Natural killer cell (primary cell): ENCODE measurements around the gene CLIC6. TPM values are rescaled to one million over a fixed set of nuclear protein-coding genes. Genes with fewer than 3 reads are reported as not detected.

ENCODE experiments used
- ATAC-seq, 3 donors: fragments of 150-1000 bp in 2 of 3; fragments of 200-7000 bp in 1 of 3; cut with Tn5 transposase; 1 replicate in 1 of 3; 2 replicates in 2 of 3; pipeline ENCODE4 v1.10.0; 2021; ENCODE audit warnings: mild to moderate bottlenecking in 2 of 3, moderate library complexity in 2 of 3
- DNase-seq, 2 donors: peaks; one replicate each; pipeline versions ENCODE4 v3.0.0 to v3.0.0-alpha.2; 2013 to 2021; ENCODE audit warnings: mixed read lengths in 1 of 2
- H3K27ac ChIP-seq: one replicate; pipeline ENCODE4 v1.5.1; 2013; ENCODE audit warnings: mild to moderate bottlenecking, low read length
- H3K27me3 ChIP-seq: one replicate; pipeline ENCODE4 v1.6.1; 2013; ENCODE audit warnings: low read length; ENCODE audit not compliant: control insufficient read depth, insufficient read depth
- H3K36me3 ChIP-seq: one replicate; pipeline ENCODE4 v1.6.1; 2013; ENCODE audit warnings: low read length; ENCODE audit not compliant: control insufficient read depth, insufficient read depth
- H3K4me1 ChIP-seq: one replicate; pipeline ENCODE4 v1.6.1; 2013; ENCODE audit warnings: low read length; ENCODE audit not compliant: control insufficient read depth, insufficient read depth
- H3K4me3 ChIP-seq: one replicate; pipeline ENCODE4 v1.5.1; 2013; ENCODE audit warnings: low read length
- H3K9me3 ChIP-seq: one replicate; pipeline ENCODE4 v1.6.1; 2013; ENCODE audit warnings: low read length; ENCODE audit not compliant: control insufficient read depth, insufficient read depth
- H3K27ac Mint-ChIP-seq, 2 donors: one replicate each; pipeline ENCODE4 v1.8.0; 2022; ENCODE audit warnings: mild to moderate bottlenecking in 2 of 2, mixed read lengths in 2 of 2, moderate library complexity in 1 of 2
- H3K27me3 Mint-ChIP-seq, 2 donors: one replicate each; pipeline ENCODE4 v1.8.0; 2022; ENCODE audit warnings: low read depth in 2 of 2, mixed read lengths in 2 of 2
- H3K36me3 Mint-ChIP-seq: one replicate; pipeline ENCODE4 v1.8.0; 2022; ENCODE audit warnings: mixed read lengths
- H3K4me1 Mint-ChIP-seq, 2 donors: one replicate each; pipeline ENCODE4 v1.8.0; 2022; ENCODE audit warnings: mixed read lengths in 2 of 2
- H3K4me3 Mint-ChIP-seq: one replicate; pipeline ENCODE4 v1.8.0; 2022; ENCODE audit warnings: mild to moderate bottlenecking, moderate library complexity, mixed read lengths
- H3K9me3 Mint-ChIP-seq, 2 donors: one replicate each; pipeline ENCODE4 v1.8.0; 2022; ENCODE audit warnings: mixed read lengths in 2 of 2
- CTCF ChIP-seq: fragments of 200-600 bp; IDR thresholded peaks from one replicate; pipeline ENCODE4 v1.8.0; 2022; ENCODE audit warnings: antibody characterized with exemption
- WGBS: methylation state at CpG from one replicate; pipeline ENCODE4 v1.1.7; 2013; ENCODE audit warnings: missing lambda C conversion rate; ENCODE audit not compliant: insufficient coverage; 5-methylcytosine and 5-hydroxymethylcytosine counted together
- intact Hi-C: fragments of 100-400 bp; cut with micrococcal nuclease; formaldehyde crosslinking; loops from one replicate; pipeline ENCODE4 v1.14.2; 2022
- total RNA-seq, 4 donors: library from RNA; stranded (reverse); fragments of 120-200 nt in 1 of 4; gene quantifications; one replicate each; pipeline versions ENCODE4 v1.2.3 to v1.2.4, GENCODE V29; 2013 to 2022

Gene CLIC6
- total RNA-seq, 3 donors from 2014 or later (not counting 1 experiment from before 2014, with no cell fraction given) = not detected

GRCh38 chr21:34623516-34623915, 45.3 kb upstream of the CLIC6 start:
- Histone ChIP-seq H3K4me1 (no peaks in the 10 kb centered on the region), H3K27me3 (no peaks in the 10 kb centered on the region), H3K27ac (no peak overlapping the region), H3K9me3 (no peaks in the 10 kb centered on the region), H3K36me3 (no peaks in the 10 kb centered on the region), H3K4me3 (no peak overlapping the region)
- DNase-seq (no peak), ATAC-seq (no peak)
- Mint-ChIP-seq H3K9me3 (no peaks in the 10 kb centered on the region), H3K36me3 (no peaks in the 10 kb centered on the region), H3K4me1 (no peaks in the 10 kb centered on the region), H3K27ac (no peak overlapping the region), H3K27me3 (peaks cover 19 to 32% of the 10 kb centered on the region in 2 donors), H3K4me3 (no peak overlapping the region)
- intact Hi-C loops = no loop called here
- 67% methylated on average over 4 of the region's 4 CpGs for WGBS
- TF ChIP-seq CTCF = no peak

- Histone ChIP-seq H3K36me3 (no peaks in the 10 kb centered on the region), H3K4me1 (no peaks in the 10 kb centered on the region), H3K4me3 (no peak overlapping the region), H3K27ac (no peak overlapping the region), H3K9me3 (no peaks in the 10 kb centered on the region), H3K27me3 (no peaks in the 10 kb centered on the region)
- H3K4me1 Mint-ChIP-seq = no peaks in the 10 kb centered on the region
- intact Hi-C loops = no loop called here
- H3K9me3 Mint-ChIP-seq = no peaks in the 10 kb centered on the region
- no peaks in the 10 kb centered on the region for H3K36me3 Mint-ChIP-seq
- no peak overlapping the region for H3K27ac Mint-ChIP-seq
- 87% methylated on average over 4 of the region's 6 CpGs for WGBS
- peaks cover 19 to 32% of the 10 kb centered on the region in 2 donors for H3K27me3 Mint-ChIP-seq
- no peak for TF ChIP-seq CTCF
- H3K4me3 Mint-ChIP-seq = no peak overlapping the region
- no peak for ATAC-seq
- no peak for DNase-seq
Measured at GRCh38 chr21:34625030-34625593, 43.7 kb upstream of the CLIC6 start.

- Histone ChIP-seq H3K27me3 (no peaks in the 10 kb centered on the region), H3K4me1 (no peaks in the 10 kb centered on the region), H3K4me3 (no peak overlapping the region), H3K36me3 (no peaks in the 10 kb centered on the region), H3K9me3 (no peaks in the 10 kb centered on the region), H3K27ac (no peak overlapping the region)
- DNase-seq (no peak), ATAC-seq (no peak)
- TF ChIP-seq CTCF = no peak
- peaks cover 19 to 32% of the 10 kb centered on the region in 2 donors for H3K27me3 Mint-ChIP-seq
- H3K4me1 Mint-ChIP-seq = no peaks in the 10 kb centered on the region
- H3K36me3 Mint-ChIP-seq = no peaks in the 10 kb centered on the region
- intact Hi-C loops = no loop called here
- WGBS = 95% methylated on average over 8 of the region's 8 CpGs
- H3K4me3 Mint-ChIP-seq = no peak overlapping the region
- H3K27ac Mint-ChIP-seq = no peak overlapping the region
- no peaks in the 10 kb centered on the region for H3K9me3 Mint-ChIP-seq
Measured at GRCh38 chr21:34626131-34626530, 42.7 kb upstream of the CLIC6 start.

GRCh38 chr21:34630536-34631143, 38.2 kb upstream of the CLIC6 start:
- no peaks in the 10 kb centered on the region for H3K4me1 ChIP-seq
- no peaks in the 10 kb centered on the region for H3K9me3 ChIP-seq
- H3K27ac Mint-ChIP-seq = no peak overlapping the region
- H3K4me3 Mint-ChIP-seq = no peak overlapping the region
- H3K27ac ChIP-seq = no peak overlapping the region
- intact Hi-C loops = loop anchor here (1.0 kb wide), 1 partner anchor 268 kb away; no protein-coding TSS in a partner anchor
- H3K4me1 Mint-ChIP-seq = no peaks in the 10 kb centered on the region
- no peak overlapping the region for H3K4me3 ChIP-seq
- H3K27me3 Mint-ChIP-seq = peaks cover 9 to 11% of the 10 kb centered on the region in 2 donors
- DNase-seq (peak in 1 of 2 donors; percentile 80), ATAC-seq (peak; percentile 75 to 78 (median 76))
- H3K36me3 Mint-ChIP-seq = no peaks in the 10 kb centered on the region
- 21% methylated on average over 5 of the region's 6 CpGs for WGBS
- H3K36me3 ChIP-seq = no peaks in the 10 kb centered on the region
- TF ChIP-seq CTCF = peak; percentile 87
- H3K9me3 Mint-ChIP-seq = no peaks in the 10 kb centered on the region
- no peaks in the 10 kb centered on the region for H3K27me3 ChIP-seq
